NCI-H226 (cell line): ENCODE measurements around the gene LCN10.

Source experiments
- DNase-seq: peaks from one replicate; pipeline ENCODE4 v3.0.0-alpha.2; 2015

Gene LCN10

GRCh38 chr9:136697821-136698526 lies 44.8 kb downstream of the LCN10 start:
- no peak for DNase-seq

GRCh38 chr9:136697146-136697820 lies 45.5 kb downstream of the LCN10 start:
- no peak for DNase-seq

- no peak for DNase-seq
These were observed 46.2 kb downstream of the LCN10 start for GRCh38 chr9:136696502-136696901.

GRCh38 chr9:136695955-136696354 lies 46.8 kb downstream of the LCN10 start:
- DNase-seq: no peak

GRCh38 chr9:136695435-136695895 lies 47.3 kb downstream of the LCN10 start:
- no peak for DNase-seq

- no peak for DNase-seq
These were observed 47.9 kb downstream of the LCN10 start for GRCh38 chr9:136694872-136695247.

- DNase-seq: no peak
These were observed 48.4 kb downstream of the LCN10 start for GRCh38 chr9:136694163-136694871.

- DNase-seq: peak; percentile 73
These were observed 49.1 kb downstream of the LCN10 start for GRCh38 chr9:136693490-136694162.

GRCh38 chr9:136693135-136693489 lies 49.6 kb downstream of the LCN10 start:
- no peak for DNase-seq

- no peak for DNase-seq
These were observed 50.3 kb downstream of the LCN10 start for GRCh38 chr9:136692185-136693134.

- no peak for DNase-seq
These were observed 51.2 kb downstream of the LCN10 start for GRCh38 chr9:136691316-136692184.

GRCh38 chr9:136690806-136691261 lies 51.9 kb downstream of the LCN10 start:
- DNase-seq: no peak

- DNase-seq: no peak
These were observed 52.5 kb downstream of the LCN10 start for GRCh38 chr9:136690104-136690805.

GRCh38 chr9:136689108-136689460 lies 53.7 kb downstream of the LCN10 start:
- DNase-seq: no peak

- DNase-seq: no peak
These were observed 54.2 kb downstream of the LCN10 start for GRCh38 chr9:136688274-136689107.
